ENCODE data around the gene IGFBPL1. TPM values are rescaled to one million over a fixed set of nuclear protein-coding genes. Genes with fewer than 3 reads are reported as not detected.
A peak's percentile ranks its signal among the peaks of the same experiment; 100 is the strongest.
"Not testable (repeated sequence)": the region's sequence is repeated elsewhere in the genome, so short reads cannot be mapped to it uniquely, and the experiment has no call there.

The IGFBPL1 gene
- total RNA-seq: not detected
- polyA plus RNA-seq: not detected
- total RNA-seq: 0.94 reads per million

DNA sequence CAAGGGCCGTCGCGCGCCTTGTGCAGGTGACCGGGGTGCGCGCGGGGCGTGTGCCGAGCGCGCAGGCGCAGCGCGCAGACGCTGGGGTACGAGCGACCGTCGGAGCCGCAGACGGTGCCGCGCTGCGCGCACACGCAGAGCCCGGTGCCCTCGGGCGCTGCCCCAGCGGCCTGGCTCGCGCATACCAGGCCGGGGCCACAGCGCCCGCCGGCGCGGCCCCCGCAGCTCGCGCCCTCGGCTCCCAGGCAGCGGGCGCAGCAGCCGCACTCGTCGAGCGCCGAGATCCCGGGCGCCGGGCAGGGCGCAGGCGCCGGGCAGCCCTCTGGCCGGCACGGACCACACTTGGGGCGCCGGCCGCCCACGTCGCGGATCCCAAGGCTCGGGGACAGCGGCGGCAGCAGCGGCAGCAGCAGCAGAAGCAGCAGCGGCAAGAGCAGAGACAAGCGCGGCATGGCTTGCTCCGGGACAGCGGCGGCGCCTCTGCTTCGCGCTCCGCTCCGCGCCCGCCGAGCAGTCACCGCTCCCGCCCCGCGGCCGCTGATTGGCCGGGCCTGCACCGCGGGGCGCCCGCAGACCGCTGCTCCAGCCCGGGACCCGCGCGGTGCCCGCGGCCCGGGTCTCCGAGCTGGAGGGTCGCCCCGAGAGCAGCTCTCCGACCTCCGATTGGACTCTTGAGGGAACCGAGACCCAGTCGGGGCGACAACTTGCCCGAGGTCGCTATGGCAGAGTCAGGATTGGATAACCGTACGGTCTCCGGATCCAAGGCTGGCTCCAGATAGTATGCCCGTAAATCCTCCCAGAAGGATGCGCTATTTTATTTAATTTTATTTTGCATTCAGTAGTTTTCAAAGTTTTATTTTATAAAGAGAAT, at the start of gene IGFBPL1:
TSS of gene IGFBPL1 (minus strand) at position 482 of the 871 bp plus-strand sequence. CDS start at position 452, 30 bp downstream.
- Histone ChIP-seq H3K27me3 (ENCODE audit: control insufficient read depth in 2 of 2, insufficient read depth in 2 of 2, low read length in 2 of 2) (no peaks in the 10 kb centered on the region), H3K36me3 (ENCODE audit: control insufficient read depth in 2 of 3, insufficient read depth in 3 of 3, low read length in 3 of 3) (no peaks in the 10 kb centered on the region), H3K9me3 (ENCODE audit: control insufficient read depth in 2 of 3, low read length in 3 of 3) (no peaks in the 10 kb centered on the region), H3K27ac (ENCODE audit: low read depth, low read length) (no peak within 1 kb of the TSS), H3K4me1 (ENCODE audit: control insufficient read depth in 2 of 2, insufficient read depth in 2 of 2, low read length in 2 of 2) (no peaks in the 10 kb centered on the region), H3K4me3 (ENCODE audit: low read length) (no peak within 1 kb of the TSS)
- DNase-seq (peak in 2 of 9 donors; percentile 7 to 22), ATAC-seq (peak; percentile 52)
- Mint-ChIP-seq H3K4me1 (peaks cover 0 to 7% (median 5%) of the 10 kb centered on the region in 7 donors), H3K36me3 (no peaks in the 10 kb centered on the region), H3K9me3 (peaks cover 0 to 2% (median 0%) of the 10 kb centered on the region in 11 donors), H3K27me3 (peaks cover 39 to 56% (median 45%) of the 10 kb centered on the region in 5 donors), H3K27ac (peak within 1 kb of the TSS in 1 of 9 donors; percentile 19), H3K4me3 (peak within 1 kb of the TSS; percentile 10 to 78 (median 50))
- POLR2A ChIA-PET: no interaction called here
- CTCF ChIA-PET: no interaction called here
- intact Hi-C loops (cut with micrococcal nuclease): no loop called here

DNA sequence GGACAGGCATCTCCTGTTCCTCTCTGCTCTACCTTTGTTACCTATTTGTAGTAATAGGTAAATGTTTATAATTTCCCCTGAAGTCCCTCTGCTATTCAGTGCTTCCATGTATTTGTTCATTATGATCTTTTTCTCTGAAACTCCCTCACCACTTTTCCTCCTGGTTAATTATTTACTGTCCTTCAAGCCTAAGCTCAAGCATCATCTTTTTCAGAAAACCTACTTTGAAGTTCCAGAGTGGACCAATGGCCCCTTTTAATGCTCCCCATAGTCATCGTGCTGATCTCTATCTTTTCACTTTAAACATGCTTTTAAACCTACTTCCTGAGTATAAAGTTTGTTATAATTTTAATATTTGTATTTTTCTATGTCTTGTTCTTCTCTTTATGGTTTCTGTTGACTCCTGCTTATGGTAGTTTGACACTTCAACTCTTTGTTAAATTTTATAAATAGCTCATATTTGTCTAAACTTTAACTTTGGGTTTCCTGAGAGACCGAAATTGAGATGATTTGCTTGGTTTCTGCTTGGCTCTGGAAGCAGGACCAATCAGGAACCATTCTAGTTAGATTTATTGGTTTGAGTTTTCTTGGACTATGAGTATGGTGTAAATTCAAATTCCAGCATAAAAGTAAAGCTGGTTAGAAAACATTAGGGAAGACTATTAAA, 48.5 kb upstream of the IGFBPL1 start:
- H3K27me3 ChIP-seq (ENCODE audit: control insufficient read depth in 2 of 2, insufficient read depth in 2 of 2, low read length in 2 of 2); intact Hi-C loops (cut with micrococcal nuclease); H3K27ac Mint-ChIP-seq; H3K27me3 Mint-ChIP-seq; H3K4me1 Mint-ChIP-seq; POLR2A ChIA-PET; H3K4me3 Mint-ChIP-seq; CTCF ChIA-PET; ATAC-seq; DNase-seq; H3K4me1 ChIP-seq (ENCODE audit: control insufficient read depth in 2 of 2, insufficient read depth in 2 of 2, low read length in 2 of 2); H3K27ac ChIP-seq (ENCODE audit: low read depth, low read length); H3K9me3 ChIP-seq (ENCODE audit: control insufficient read depth in 2 of 3, low read length in 3 of 3); H3K36me3 ChIP-seq (ENCODE audit: control insufficient read depth in 2 of 3, insufficient read depth in 3 of 3, low read length in 3 of 3); H3K4me3 ChIP-seq (ENCODE audit: low read length): not testable (repeated sequence)
- Mint-ChIP-seq H3K36me3 (peaks cover 0 to 18% (median 7%) of the 10 kb centered on the region in 5 donors), H3K9me3 (peaks cover 0 to 15% (median 8%) of the 10 kb centered on the region in 11 donors)

DNA sequence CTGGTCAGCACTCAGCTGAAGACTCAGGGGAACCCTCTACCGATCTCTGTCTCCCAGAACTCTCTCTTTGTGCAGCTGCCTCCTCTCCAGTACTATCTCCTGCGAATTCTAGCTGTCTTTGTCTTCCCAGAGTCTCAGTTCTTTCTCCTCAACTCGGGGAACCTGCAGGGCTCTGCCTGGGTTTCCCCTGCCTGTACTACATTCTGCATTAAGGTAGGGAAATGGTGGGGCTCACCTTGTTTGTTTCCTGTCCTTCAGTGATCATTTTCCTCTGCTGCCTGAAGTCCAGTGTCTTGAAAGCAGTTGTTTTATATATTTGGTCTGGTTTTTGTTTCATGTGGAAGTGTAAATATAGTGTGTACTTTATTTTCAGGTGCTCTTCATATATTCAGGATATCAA, 43.1 kb upstream of the IGFBPL1 start:
- ChIA-PET POLR2A (no interaction called here), CTCF (no interaction called here)
- ATAC-seq (no peak), DNase-seq (no peak)
- Mint-ChIP-seq H3K27me3 (peaks cover 0 to 7% (median 3%) of the 10 kb centered on the region in 5 donors), H3K4me1 (peaks cover 0 to 9% (median 5%) of the 10 kb centered on the region in 7 donors), H3K36me3 (peaks cover 0 to 18% (median 0%) of the 10 kb centered on the region in 5 donors), H3K4me3 (no peak overlapping the region), H3K9me3 (peaks cover 0 to 10% (median 3%) of the 10 kb centered on the region in 11 donors), H3K27ac (no peak overlapping the region)
- Histone ChIP-seq H3K4me1 (ENCODE audit: control insufficient read depth in 2 of 2, insufficient read depth in 2 of 2, low read length in 2 of 2) (no peaks in the 10 kb centered on the region), H3K9me3 (ENCODE audit: control insufficient read depth in 2 of 3, low read length in 3 of 3) (no peaks in the 10 kb centered on the region), H3K27ac (ENCODE audit: low read depth, low read length) (no peak overlapping the region), H3K27me3 (ENCODE audit: control insufficient read depth in 2 of 2, insufficient read depth in 2 of 2, low read length in 2 of 2) (no peaks in the 10 kb centered on the region), H3K36me3 (ENCODE audit: control insufficient read depth in 2 of 3, insufficient read depth in 3 of 3, low read length in 3 of 3) (no peaks in the 10 kb centered on the region), H3K4me3 (ENCODE audit: low read length) (no peak overlapping the region)
- intact Hi-C loops (cut with micrococcal nuclease): no loop called here

- ChIA-PET POLR2A (no interaction called here), CTCF (no interaction called here)
- Histone ChIP-seq H3K27me3 (ENCODE audit: control insufficient read depth in 2 of 2, insufficient read depth in 2 of 2, low read length in 2 of 2) (no peaks in the 10 kb centered on the region), H3K4me1 (ENCODE audit: control insufficient read depth in 2 of 2, insufficient read depth in 2 of 2, low read length in 2 of 2) (no peaks in the 10 kb centered on the region), H3K36me3 (ENCODE audit: control insufficient read depth in 2 of 3, insufficient read depth in 3 of 3, low read length in 3 of 3) (no peaks in the 10 kb centered on the region), H3K4me3 (ENCODE audit: low read length) (no peak overlapping the region), H3K27ac (ENCODE audit: low read depth, low read length) (no peak overlapping the region), H3K9me3 (ENCODE audit: control insufficient read depth in 2 of 3, low read length in 3 of 3) (peaks cover 0 to 4% (median 0%) of the 10 kb centered on the region in 3 experiments)
- no peak overlapping the region for H3K27ac Mint-ChIP-seq
- peaks cover 0 to 19% (median 8%) of the 10 kb centered on the region in 5 donors for H3K27me3 Mint-ChIP-seq
- intact Hi-C loops (cut with micrococcal nuclease): no loop called here
- no peak overlapping the region for H3K4me3 Mint-ChIP-seq
- no peak for DNase-seq
- H3K4me1 Mint-ChIP-seq: no peaks in the 10 kb centered on the region
- peaks cover 0 to 20% (median 11%) of the 10 kb centered on the region in 5 donors for H3K36me3 Mint-ChIP-seq
- ATAC-seq: no peak
- peaks cover 6 to 38% (median 22%) of the 10 kb centered on the region in 11 donors for H3K9me3 Mint-ChIP-seq
Observed at GRCh38 chr9:38453835-38454234, 29.6 kb upstream of the IGFBPL1 start.

DNA sequence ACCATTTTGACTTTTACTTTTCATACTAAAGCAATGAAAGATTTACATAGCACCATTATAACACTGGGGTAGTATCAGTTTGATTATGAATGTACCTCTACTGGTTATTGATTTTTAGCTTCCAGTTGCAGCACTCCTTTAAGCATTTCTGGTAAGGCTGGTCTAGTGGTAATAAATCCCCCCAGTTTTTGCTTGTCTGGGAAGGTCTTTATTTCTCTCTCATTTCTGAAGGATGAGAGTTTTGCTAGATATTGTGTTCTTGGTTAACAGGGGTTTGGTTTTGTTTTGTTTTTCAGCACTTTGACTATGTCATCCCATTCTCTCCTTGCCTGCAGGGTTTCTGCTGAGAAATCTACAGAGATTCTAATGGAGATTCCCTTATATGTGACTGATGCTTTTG, 26.9 kb upstream of the IGFBPL1 start:
- no peak overlapping the region for H3K4me3 Mint-ChIP-seq
- peaks cover 6 to 38% (median 22%) of the 10 kb centered on the region in 11 donors for H3K9me3 Mint-ChIP-seq
- CTCF ChIA-PET: no interaction called here

DNA sequence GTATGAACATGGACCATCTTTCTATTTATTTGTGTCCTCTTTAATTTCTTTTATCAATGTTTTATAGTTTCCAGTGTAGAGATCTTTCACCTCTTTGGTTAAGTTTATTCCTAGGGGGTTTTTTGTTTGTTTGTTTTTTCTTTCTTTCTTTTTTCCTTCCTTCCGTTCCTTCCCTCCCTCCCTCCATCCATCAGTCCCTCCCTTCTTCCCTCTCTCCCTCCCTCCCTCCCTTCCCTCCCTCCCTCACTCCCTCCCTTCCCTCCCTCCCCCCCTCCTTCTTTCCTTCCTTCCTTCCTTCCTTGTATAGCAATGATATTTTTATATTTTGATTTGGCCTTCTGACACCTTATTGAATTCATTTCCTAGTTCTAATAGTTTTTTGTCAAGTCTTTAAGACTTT, 23.4 kb upstream of the IGFBPL1 start:
- Mint-ChIP-seq H3K27ac (no peak overlapping the region), H3K36me3 (peaks cover 0 to 16% (median 8%) of the 10 kb centered on the region in 5 donors)

More for the DNA sequence above, 26.9 kb upstream of the IGFBPL1 start:
- no peak overlapping the region for H3K4me3 ChIP-seq (ENCODE audit: low read length)
- no peak overlapping the region for H3K27ac ChIP-seq (ENCODE audit: low read depth, low read length)
- peaks cover 0 to 4% (median 0%) of the 10 kb centered on the region in 3 experiments for H3K9me3 ChIP-seq (ENCODE audit: control insufficient read depth in 2 of 3, low read length in 3 of 3)
- ATAC-seq (no peak), DNase-seq (no peak)
- H3K27me3 Mint-ChIP-seq: peaks cover 0 to 27% (median 22%) of the 10 kb centered on the region in 5 donors
- peaks cover 0 to under 1% (median 0%) of the 10 kb centered on the region in 7 donors for H3K4me1 Mint-ChIP-seq
- no peaks in the 10 kb centered on the region for H3K36me3 ChIP-seq (ENCODE audit: control insufficient read depth in 2 of 3, insufficient read depth in 3 of 3, low read length in 3 of 3)
- no peaks in the 10 kb centered on the region for H3K27me3 ChIP-seq (ENCODE audit: control insufficient read depth in 2 of 2, insufficient read depth in 2 of 2, low read length in 2 of 2)
- peaks cover 0 to 20% (median 11%) of the 10 kb centered on the region in 5 donors for H3K36me3 Mint-ChIP-seq
- intact Hi-C loops (cut with micrococcal nuclease): no loop called here
- H3K27ac Mint-ChIP-seq: no peak overlapping the region
- POLR2A ChIA-PET: no interaction called here
- no peaks in the 10 kb centered on the region for H3K4me1 ChIP-seq (ENCODE audit: control insufficient read depth in 2 of 2, insufficient read depth in 2 of 2, low read length in 2 of 2)

More for the DNA sequence above, 23.4 kb upstream of the IGFBPL1 start:
- intact Hi-C loops (cut with micrococcal nuclease): no loop called here
- DNase-seq: no peak
- H3K4me1 ChIP-seq (ENCODE audit: control insufficient read depth in 2 of 2, insufficient read depth in 2 of 2, low read length in 2 of 2): no peaks in the 10 kb centered on the region
- no peak overlapping the region for H3K4me3 ChIP-seq (ENCODE audit: low read length)
- no peaks in the 10 kb centered on the region for H3K27me3 ChIP-seq (ENCODE audit: control insufficient read depth in 2 of 2, insufficient read depth in 2 of 2, low read length in 2 of 2)
- peaks cover 6 to 26% (median 17%) of the 10 kb centered on the region in 11 donors for H3K9me3 Mint-ChIP-seq
- POLR2A ChIA-PET: no interaction called here
- no peaks in the 10 kb centered on the region for H3K36me3 ChIP-seq (ENCODE audit: control insufficient read depth in 2 of 3, insufficient read depth in 3 of 3, low read length in 3 of 3)
- H3K4me3 Mint-ChIP-seq: no peak overlapping the region
- no peak for ATAC-seq
- CTCF ChIA-PET: no interaction called here
- peaks cover 0 to 2% (median 0%) of the 10 kb centered on the region in 7 donors for H3K4me1 Mint-ChIP-seq
- H3K9me3 ChIP-seq (ENCODE audit: control insufficient read depth in 2 of 3, low read length in 3 of 3): peaks cover 0 to 4% (median 0%) of the 10 kb centered on the region in 3 experiments
- H3K27me3 Mint-ChIP-seq: peaks cover 0 to 29% (median 13%) of the 10 kb centered on the region in 5 donors
- H3K27ac ChIP-seq (ENCODE audit: low read depth, low read length): no peak overlapping the region

All from naive thymus-derived CD4-positive, alpha-beta T cell (primary cell).